GM20000 (cell line): ENCODE data around the gene NKX3-2.
"Not testable (repeated sequence)": the region's sequence is repeated elsewhere in the genome, so short reads cannot be mapped to it uniquely, and the experiment has no call there.

Source experiments
- DNase-seq: peaks from one replicate; pipeline ENCODE4 v3.0.0; 2012; ENCODE audit warnings: low spot score
- TF ChIP-seq, protein P1 (sequence below): IDR thresholded peaks from 2 replicates; pipeline ENCODE4 v1.5.1; 2012; ENCODE audit warnings: mild to moderate bottlenecking, control low read depth; ENCODE audit errors: extremely low read depth, missing control alignments

The NKX3-2 gene

DNA sequence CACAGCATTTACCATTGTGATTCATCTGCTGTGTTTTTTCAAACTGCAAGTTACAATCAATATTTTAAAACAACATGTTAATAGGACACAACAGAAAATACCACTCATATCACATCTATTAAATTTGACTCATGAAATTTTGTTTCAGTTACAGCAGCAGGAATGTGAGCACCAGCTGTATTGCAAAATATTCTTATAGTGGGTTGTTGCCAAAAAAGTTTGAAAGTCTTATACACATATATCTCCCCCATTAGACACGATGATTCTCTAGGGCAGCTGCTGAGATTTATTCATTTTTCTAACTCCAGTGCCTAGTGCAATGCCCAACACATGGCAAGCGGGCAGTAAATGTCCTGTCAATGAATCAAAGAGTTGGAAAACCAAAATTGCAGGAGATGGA is 26.6 kb upstream of the NKX3-2 start:
- TF ChIP-seq, protein P1, sequence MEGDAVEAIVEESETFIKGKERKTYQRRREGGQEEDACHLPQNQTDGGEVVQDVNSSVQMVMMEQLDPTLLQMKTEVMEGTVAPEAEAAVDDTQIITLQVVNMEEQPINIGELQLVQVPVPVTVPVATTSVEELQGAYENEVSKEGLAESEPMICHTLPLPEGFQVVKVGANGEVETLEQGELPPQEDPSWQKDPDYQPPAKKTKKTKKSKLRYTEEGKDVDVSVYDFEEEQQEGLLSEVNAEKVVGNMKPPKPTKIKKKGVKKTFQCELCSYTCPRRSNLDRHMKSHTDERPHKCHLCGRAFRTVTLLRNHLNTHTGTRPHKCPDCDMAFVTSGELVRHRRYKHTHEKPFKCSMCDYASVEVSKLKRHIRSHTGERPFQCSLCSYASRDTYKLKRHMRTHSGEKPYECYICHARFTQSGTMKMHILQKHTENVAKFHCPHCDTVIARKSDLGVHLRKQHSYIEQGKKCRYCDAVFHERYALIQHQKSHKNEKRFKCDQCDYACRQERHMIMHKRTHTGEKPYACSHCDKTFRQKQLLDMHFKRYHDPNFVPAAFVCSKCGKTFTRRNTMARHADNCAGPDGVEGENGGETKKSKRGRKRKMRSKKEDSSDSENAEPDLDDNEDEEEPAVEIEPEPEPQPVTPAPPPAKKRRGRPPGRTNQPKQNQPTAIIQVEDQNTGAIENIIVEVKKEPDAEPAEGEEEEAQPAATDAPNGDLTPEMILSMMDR = no peak
- DNase-seq = no peak

DNA sequence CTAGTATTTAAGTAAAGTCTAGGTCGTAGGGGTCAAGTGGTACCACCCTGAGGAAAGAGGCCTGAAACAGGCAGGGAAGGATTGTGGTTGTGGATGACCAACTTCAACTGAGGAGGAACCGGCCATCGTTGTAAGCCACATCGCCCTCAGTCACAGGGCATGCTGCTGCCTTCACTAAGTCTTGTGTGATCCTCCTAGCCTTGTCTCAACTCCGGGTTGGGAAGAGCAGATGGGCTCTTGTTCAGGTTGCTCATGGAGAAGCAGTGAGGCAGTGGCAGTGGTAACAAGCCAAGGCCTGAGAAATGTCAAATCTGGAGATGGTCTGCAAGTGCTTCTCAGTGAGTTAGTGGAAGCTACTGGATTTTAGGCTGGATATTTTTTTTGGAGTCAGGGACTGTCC is 22.8 kb upstream of the NKX3-2 start:
- TF ChIP-seq, protein P1 = no peak

DNA sequence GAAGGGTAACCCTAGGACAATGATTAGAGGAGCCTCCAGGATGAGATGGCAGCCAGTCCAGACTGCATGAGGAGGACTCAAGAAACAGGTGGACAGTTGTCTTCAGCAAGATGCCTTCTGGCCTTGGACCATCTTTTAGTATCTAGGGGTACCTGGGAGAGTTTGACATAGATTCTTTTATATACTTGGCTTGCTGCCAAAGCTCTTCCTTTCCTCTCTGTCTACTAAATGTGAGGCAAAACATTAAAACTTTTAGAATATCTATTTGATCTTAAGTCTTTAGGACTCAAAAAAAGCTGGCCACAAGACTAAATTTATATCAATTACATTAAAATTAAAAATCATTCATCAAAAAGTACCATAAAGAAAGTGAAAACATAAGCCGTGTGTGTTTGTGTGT is 18.6 kb upstream of the NKX3-2 start:
- TF ChIP-seq, protein P1 = no peak
- no peak for DNase-seq

More for the DNA sequence above, 22.8 kb upstream of the NKX3-2 start:
- DNase-seq = no peak

DNA sequence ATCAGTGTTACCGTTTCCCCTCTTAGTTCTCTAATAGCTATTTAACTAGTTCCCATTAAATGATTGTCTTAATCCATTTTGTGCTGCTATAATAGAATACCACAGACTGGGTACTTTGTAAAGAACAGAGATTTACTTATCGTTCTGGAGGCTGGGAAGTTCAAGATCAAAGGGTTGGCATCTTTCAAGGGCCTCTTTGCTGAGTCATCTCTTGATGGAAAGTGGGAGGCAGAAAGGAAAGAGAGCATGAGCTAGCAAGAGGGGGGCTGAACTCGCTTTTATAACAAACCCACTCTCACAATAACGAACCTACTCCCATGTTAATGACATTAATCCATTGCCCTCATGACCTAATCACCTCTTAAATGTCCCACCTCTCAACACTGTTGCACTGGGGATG is 17.4 kb upstream of the NKX3-2 start:
- no peak for DNase-seq
- TF ChIP-seq, protein P1 = no peak

DNA sequence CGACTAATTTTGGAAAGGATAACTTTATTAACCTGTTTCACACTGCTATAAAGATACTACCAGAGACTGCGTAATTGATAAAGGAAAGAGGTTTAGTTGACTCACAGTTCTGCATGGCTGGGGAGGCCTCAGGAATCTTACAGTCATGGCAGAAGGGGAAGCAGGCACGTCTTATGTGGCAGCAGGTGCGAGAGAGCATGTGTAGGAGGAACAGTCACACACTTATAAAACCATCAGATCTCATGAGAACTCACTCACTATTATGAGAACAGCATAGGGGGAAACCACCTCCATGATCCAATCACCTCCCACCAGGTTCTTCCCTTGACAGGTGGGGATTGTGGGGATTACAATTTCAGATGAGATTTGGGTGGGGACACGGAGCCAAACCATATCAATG is 15.8 kb upstream of the NKX3-2 start:
- DNase-seq = not testable (repeated sequence)

DNA sequence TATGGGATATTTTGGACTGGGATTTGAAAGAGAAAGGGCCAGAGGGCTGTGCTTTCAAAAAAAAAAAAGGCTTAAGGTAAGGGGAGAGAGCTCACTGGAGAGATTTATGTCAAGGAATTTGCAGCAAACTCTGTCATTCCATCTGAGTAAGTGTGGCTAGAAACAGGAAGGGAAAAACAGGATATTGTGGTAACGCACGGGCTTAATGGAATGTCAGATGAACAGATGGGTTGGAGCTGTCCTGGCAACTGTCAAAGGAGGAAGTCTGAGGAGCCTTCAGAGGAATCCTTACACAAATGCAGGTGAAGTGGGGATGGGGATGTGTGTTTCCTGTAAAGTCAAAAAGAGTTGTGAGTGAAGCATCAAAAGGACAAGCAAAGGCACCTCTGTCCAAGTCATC is 15.1 kb upstream of the NKX3-2 start:
- TF ChIP-seq, protein P1 = no peak
- no peak for DNase-seq

DNA sequence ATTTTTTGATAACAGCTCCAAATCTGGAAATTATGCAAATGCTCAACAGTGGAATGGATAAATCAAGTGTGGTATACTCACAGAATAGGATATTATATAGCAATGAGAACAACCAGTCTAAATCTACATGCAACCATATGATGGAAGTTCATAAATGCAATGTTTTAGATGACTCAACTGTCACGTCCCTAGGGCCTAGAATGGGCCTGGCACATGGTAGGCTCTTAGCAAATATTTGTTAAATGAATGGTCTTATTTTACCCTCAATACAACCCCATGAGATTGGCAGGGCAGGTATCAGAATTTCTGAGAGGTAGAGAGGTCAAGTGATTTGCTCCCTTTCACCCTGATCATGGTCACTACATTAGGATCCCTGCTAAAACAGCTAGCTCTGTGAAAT is 14.6 kb upstream of the NKX3-2 start:
- TF ChIP-seq, protein P1 = no peak
- no peak for DNase-seq

DNA sequence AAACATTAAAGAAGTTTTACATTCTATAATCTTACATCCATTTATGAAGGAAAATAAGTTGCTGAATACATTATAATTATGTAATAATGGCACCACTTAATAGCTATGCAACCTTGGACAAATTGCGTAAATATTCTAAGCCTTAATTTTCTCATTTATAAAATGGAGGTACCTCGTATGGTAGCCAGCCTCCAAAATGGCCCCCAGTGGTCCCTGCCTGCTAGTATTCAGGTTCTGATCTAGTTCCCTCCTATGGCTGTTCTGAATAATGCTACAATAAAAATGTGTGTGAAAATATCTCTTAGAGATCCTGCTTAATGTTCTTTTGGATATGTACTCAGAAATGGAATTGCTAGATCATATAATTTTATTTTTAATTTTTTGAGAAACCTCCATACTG is 11.0 kb upstream of the NKX3-2 start:
- no peak for DNase-seq

More for the DNA sequence above, 11.0 kb upstream of the NKX3-2 start:
- TF ChIP-seq, protein P1 = no peak
